Epithelial cell of proximal tubule (primary cell): ENCODE results near the gene SP1. TPM values are rescaled to one million over a fixed set of nuclear protein-coding genes. Genes with fewer than 3 reads are reported as not detected.

Experiments used
- DNase-seq: peaks from one replicate; pipeline ENCODE4 v3.0.0-alpha.2; 2011; ENCODE audit warnings: low read depth
- H3K4me3 ChIP-seq: 2 replicates; pipeline ENCODE4 v1.5.1; 2011; ENCODE audit warnings: low read depth, mild to moderate bottlenecking, low read length
- total RNA-seq: library from RNA; depleted of rRNA; stranded (reverse); fragments of >200 nt; gene quantifications from 2 replicates; pipeline ENCODE4 v1.2.3, GENCODE V29; 2015
- TF ChIP-seq, protein P1 (sequence below): conservative IDR thresholded peaks from 2 replicates; pipeline ENCODE4 v1.5.1; 2012; ENCODE audit warnings: low read depth, mild to moderate bottlenecking, low read length

Gene SP1
- total RNA-seq, 1 donor from 2014 or later: 29.2 TPM

DNA sequence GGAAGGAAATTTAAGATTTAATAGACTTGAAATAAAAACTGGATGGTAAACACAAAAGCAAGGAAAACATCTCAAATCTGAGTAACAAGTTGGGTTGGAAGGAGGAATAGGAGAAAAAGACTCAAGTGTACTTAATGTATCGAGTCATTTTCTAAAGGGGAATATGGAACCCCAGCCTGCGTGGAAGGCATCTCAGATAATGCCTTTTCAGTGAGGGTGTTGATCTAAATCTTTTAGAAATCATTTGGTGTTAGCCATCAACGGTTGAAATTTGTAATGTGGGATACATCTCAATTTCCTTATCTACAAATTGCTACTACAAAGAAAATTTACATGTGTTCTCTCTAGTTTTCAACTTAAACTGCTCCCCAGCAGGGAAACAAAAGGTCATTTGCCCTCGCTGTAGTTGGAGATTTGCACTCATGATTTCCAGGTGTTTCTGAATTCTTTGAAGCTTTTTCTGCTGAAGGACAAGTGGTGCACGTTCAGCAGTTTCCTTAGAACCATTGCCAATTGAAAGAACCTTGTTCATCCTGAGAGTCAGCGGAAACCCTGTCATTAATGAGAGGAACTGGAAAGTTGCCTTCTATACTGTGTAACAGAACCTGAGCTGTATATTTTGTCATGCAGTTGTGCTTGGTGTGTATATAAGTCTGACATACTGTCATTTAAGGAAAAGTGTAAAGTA, 74.1 kb downstream of the SP1 start:
- H3K4me3 ChIP-seq: peak overlapping the region; percentile 91
- TF ChIP-seq, protein P1, sequence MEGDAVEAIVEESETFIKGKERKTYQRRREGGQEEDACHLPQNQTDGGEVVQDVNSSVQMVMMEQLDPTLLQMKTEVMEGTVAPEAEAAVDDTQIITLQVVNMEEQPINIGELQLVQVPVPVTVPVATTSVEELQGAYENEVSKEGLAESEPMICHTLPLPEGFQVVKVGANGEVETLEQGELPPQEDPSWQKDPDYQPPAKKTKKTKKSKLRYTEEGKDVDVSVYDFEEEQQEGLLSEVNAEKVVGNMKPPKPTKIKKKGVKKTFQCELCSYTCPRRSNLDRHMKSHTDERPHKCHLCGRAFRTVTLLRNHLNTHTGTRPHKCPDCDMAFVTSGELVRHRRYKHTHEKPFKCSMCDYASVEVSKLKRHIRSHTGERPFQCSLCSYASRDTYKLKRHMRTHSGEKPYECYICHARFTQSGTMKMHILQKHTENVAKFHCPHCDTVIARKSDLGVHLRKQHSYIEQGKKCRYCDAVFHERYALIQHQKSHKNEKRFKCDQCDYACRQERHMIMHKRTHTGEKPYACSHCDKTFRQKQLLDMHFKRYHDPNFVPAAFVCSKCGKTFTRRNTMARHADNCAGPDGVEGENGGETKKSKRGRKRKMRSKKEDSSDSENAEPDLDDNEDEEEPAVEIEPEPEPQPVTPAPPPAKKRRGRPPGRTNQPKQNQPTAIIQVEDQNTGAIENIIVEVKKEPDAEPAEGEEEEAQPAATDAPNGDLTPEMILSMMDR: no peak
- DNase-seq: no peak

DNA sequence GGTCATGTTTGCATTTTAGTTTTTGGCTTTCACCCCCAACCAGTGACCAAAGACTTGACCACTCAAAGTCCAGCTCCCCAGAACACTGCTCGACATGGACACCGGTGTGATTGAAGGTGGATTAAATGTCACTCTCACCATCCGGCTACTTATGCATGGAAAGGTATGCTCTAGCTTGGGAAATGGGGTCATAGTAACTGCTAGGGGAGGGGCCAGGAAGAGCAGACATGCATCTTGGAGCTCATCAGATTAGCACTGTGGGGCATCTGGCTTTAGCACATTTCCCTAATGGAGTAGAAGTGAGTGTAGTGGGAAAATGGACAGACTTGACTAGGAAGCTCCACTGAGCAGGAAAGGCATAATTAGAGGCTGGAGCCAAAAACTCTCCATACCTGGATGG, 74.7 kb downstream of the SP1 start:
- H3K4me3 ChIP-seq: peak overlapping the region; percentile 4
- TF ChIP-seq, protein P1: no peak
- DNase-seq: no peak

DNA sequence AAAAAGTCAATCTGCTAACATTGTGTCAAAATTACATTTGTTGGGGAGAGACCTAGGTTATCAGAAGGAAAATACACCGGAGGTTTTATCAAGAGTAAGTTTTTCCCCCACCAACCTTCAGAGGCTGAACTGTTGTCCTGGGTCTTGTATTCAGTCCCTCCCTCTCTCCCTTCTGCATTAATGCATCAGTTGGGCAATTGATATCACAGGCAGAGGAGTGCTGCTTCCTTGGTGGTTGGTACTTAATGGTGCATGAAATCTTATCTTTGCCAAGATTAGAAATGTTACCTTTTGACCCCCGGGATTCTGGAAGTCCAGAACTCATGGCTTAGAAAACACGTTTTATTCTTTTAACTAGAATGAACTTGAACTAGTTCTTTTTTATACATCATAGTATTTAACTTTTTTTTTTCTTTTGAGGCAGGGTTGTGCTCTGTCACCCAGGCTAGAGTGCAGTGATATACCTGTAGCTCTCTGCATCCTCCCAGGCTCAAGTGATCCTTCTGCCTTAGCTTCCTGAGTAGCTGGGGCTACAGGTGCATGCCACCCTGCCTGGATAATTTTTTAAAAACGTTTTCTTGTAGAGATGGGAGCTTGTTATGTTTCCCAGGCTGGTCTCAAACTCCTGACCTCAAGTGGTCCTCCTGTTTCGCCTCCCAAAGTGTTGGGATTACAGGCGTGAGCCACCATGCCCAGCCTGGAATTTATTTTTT, 76.8 kb downstream of the SP1 start:
- TF ChIP-seq, protein P1: no peak
- H3K4me3 ChIP-seq: no peak overlapping the region
- no peak for DNase-seq

DNA sequence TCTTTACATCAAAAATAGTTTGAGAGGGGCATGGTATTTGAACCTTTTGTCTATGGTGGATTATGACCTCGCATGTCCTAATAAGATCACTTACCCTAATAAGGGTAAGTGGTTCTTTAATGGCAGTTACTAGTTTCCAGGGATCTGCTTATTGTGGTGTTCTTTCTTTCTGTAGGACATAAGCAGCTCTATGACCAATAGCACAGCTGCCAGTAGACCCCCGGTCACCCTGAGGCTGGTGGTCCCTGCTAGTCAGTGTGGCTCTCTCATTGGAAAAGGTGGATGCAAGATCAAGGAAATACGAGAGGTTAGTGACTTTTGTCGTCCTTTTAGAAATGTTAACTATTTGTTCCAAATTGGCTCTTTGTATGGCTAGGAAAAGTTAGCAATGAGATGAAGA, 79.1 kb downstream of the SP1 start:
- no peak overlapping the region for H3K4me3 ChIP-seq
- TF ChIP-seq, protein P1: no peak
- DNase-seq: no peak

DNA sequence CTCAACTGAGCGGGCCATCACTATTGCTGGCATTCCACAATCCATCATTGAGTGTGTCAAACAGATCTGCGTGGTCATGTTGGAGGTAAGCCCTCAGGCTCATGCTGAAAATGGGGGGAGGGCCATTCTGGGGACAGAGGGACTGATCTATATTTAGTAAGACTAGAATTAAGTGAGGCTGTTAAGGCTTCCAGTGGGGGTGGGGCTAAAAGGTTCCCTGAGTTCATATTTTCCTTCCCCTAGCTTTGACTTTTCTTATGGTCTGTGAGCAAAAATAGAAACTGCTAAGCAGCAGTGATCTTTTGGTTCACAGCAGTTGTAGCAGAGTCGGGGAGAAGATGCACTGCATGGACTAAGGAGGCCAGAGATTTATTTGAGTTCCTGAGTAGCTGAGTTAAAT, 81.1 kb downstream of the SP1 start:
- H3K4me3 ChIP-seq: no peak overlapping the region
- TF ChIP-seq, protein P1: no peak
- DNase-seq: no peak

DNA sequence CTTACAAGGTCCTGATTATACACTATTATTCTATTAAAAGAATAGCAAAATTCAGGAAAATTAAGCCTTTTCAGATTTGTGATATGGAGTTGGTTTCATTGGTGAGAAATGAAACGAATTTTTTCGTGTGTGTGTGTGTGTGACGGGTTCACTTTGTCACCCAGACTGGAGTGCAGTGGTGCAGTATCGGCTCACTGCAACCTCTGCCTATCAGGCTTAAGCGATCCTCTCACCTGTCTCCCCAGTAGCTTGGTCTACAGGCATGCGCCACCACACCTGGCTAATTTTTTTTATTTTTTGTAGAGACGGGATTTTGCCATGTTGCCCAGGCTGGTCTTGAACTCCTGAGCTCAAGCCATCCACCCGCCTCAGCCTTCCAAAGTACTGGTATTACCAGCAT, 81.6 kb downstream of the SP1 start:
- TF ChIP-seq, protein P1: no peak
- DNase-seq: no peak

More for the DNA sequence above, 81.6 kb downstream of the SP1 start:
- no peak overlapping the region for H3K4me3 ChIP-seq
